ENCODE measurements around the gene SLC37A1. TPM values are rescaled to one million over a fixed set of nuclear protein-coding genes. Genes with fewer than 3 reads are reported as not detected.

SLC37A1 gene
- total RNA-seq, 1 donor from 2014 or later: 29.3 TPM

GRCh38 chr21:42537106-42537742 lies 23.6 kb downstream of the SLC37A1 start:
- peak; percentile 40 for TF ChIP-seq CTCF (IDR thresholded peaks at IDR 0.05; ENCODE audit: insufficient read depth, low read length, poor library complexity, severe bottlenecking)
- H3K27me3 ChIP-seq (ENCODE audit: control insufficient read depth, insufficient read depth, low read length): no peaks in the 10 kb centered on the region
- no peak for DNase-seq (ENCODE audit: low read depth)
- no peak overlapping the region for H3K4me3 ChIP-seq (ENCODE audit: low read depth, low read length)
- no peaks in the 10 kb centered on the region for H3K36me3 ChIP-seq (ENCODE audit: control insufficient read depth, insufficient read depth, low read length)

GRCh38 chr21:42538479-42539275 lies 25.0 kb downstream of the SLC37A1 start:
- no peak for TF ChIP-seq CTCF (IDR thresholded peaks at IDR 0.05; ENCODE audit: insufficient read depth, low read length, poor library complexity, severe bottlenecking)
- no peak for DNase-seq (ENCODE audit: low read depth)

GRCh38 chr21:42539342-42539741 lies 25.7 kb downstream of the SLC37A1 start:
- no peaks in the 10 kb centered on the region for H3K27me3 ChIP-seq (ENCODE audit: control insufficient read depth, insufficient read depth, low read length)
- DNase-seq (ENCODE audit: low read depth): no peak
- H3K36me3 ChIP-seq (ENCODE audit: control insufficient read depth, insufficient read depth, low read length): no peaks in the 10 kb centered on the region
- no peak overlapping the region for H3K4me3 ChIP-seq (ENCODE audit: low read depth, low read length)
- no peak for TF ChIP-seq CTCF (IDR thresholded peaks at IDR 0.05; ENCODE audit: insufficient read depth, low read length, poor library complexity, severe bottlenecking)

More at GRCh38 chr21:42538479-42539275, 25.0 kb downstream of the SLC37A1 start:
- Histone ChIP-seq H3K27me3 (ENCODE audit: control insufficient read depth, insufficient read depth, low read length) (no peaks in the 10 kb centered on the region), H3K4me3 (ENCODE audit: low read depth, low read length) (no peak overlapping the region), H3K36me3 (ENCODE audit: control insufficient read depth, insufficient read depth, low read length) (no peaks in the 10 kb centered on the region)

GRCh38 chr21:42539931-42540343 lies 26.3 kb downstream of the SLC37A1 start:
- no peak overlapping the region for H3K4me3 ChIP-seq (ENCODE audit: low read depth, low read length)
- TF ChIP-seq CTCF (IDR thresholded peaks at IDR 0.05; ENCODE audit: insufficient read depth, low read length, poor library complexity, severe bottlenecking): peak; percentile 8
- no peaks in the 10 kb centered on the region for H3K27me3 ChIP-seq (ENCODE audit: control insufficient read depth, insufficient read depth, low read length)
- H3K36me3 ChIP-seq (ENCODE audit: control insufficient read depth, insufficient read depth, low read length): no peaks in the 10 kb centered on the region
- DNase-seq (ENCODE audit: low read depth): no peak

GRCh38 chr21:42540396-42540795 lies 26.7 kb downstream of the SLC37A1 start:
- Histone ChIP-seq H3K27me3 (ENCODE audit: control insufficient read depth, insufficient read depth, low read length) (no peaks in the 10 kb centered on the region), H3K36me3 (ENCODE audit: control insufficient read depth, insufficient read depth, low read length) (no peaks in the 10 kb centered on the region), H3K4me3 (ENCODE audit: low read depth, low read length) (no peak overlapping the region)
- TF ChIP-seq CTCF (IDR thresholded peaks at IDR 0.05; ENCODE audit: insufficient read depth, low read length, poor library complexity, severe bottlenecking): no peak
- DNase-seq (ENCODE audit: low read depth): no peak

All from kidney epithelial cell (primary cell).